GM18520 (cell line): ENCODE results near the gene SGSM2.

Experiments used
- ATAC-seq: cut with Tn5 transposase; IDR thresholded peaks from one replicate; pipeline ENCODE4 v1.9.1; 2021; ENCODE audit not compliant: unreplicated experiment

Gene SGSM2

GRCh38 chr17:2416010-2416734 is 78.9 kb downstream of the SGSM2 start:
- no peak for ATAC-seq

GRCh38 chr17:2418572-2418971 is 81.3 kb downstream of the SGSM2 start:
- ATAC-seq = no peak

GRCh38 chr17:2419486-2419885 is 82.2 kb downstream of the SGSM2 start:
- ATAC-seq = no peak

GRCh38 chr17:2420176-2420575 is 82.9 kb downstream of the SGSM2 start:
- no peak for ATAC-seq

GRCh38 chr17:2421315-2422147 is 84.2 kb downstream of the SGSM2 start:
- no peak for ATAC-seq

GRCh38 chr17:2423271-2423670 is 86.0 kb downstream of the SGSM2 start:
- ATAC-seq = no peak

- no peak for ATAC-seq
Measured at GRCh38 chr17:2427215-2427614, 89.9 kb downstream of the SGSM2 start.

GRCh38 chr17:2427910-2428309 is 90.6 kb downstream of the SGSM2 start:
- no peak for ATAC-seq
